Body of pancreas (tissue), 4 donors: ENCODE data around the gene RBMS1. TPM values are rescaled to one million over a fixed set of nuclear protein-coding genes. Genes with fewer than 3 reads are reported as not detected.

Experiments used
- ATAC-seq: fragments of 150-250 bp; one replicate; pipeline ENCODE4 v1.9.1; 2016
- DNase-seq, 4 donors: peaks; one replicate each; pipeline ENCODE4 v3.0.0-alpha.2; 2019
- H3K27ac ChIP-seq, 4 donors: fragments of 200-600 bp; sonication (generic); 1 replicate in 3 of 4; 2 replicates in 1 of 4; pipeline versions ENCODE4 v1.5.1 to v1.6.1; 2016 to 2019; ENCODE audit warnings: mild to moderate bottlenecking in 1 of 4, mixed read lengths in 1 of 4, moderate library complexity in 1 of 4
- H3K27me3 ChIP-seq, 2 donors: fragments of 200-600 bp; sonication (generic); one replicate each; pipeline ENCODE4 v1.6.0; 2016; ENCODE audit warnings: mild to moderate bottlenecking in 1 of 2
- H3K36me3 ChIP-seq, 2 donors: fragments of 200-600 bp; sonication (generic); replicated peaks in 1 of 2; 2 replicates each; pipeline ENCODE4 v1.5.1; 2016; ENCODE audit warnings: low read depth in 2 of 2; ENCODE audit not compliant: insufficient read depth in 1 of 2
- H3K4me1 ChIP-seq: fragments of 200-600 bp; sonication (generic); one replicate; pipeline ENCODE4 v1.6.0; 2016
- H3K4me3 ChIP-seq, 2 donors: fragments of 200-600 bp; sonication (generic); 1 replicate in 1 of 2; 2 replicates in 1 of 2; pipeline ENCODE4 v1.5.1; 2016 to 2019
- H3K9me3 ChIP-seq, 3 donors: fragments of 200-600 bp; sonication (generic); 1 replicate in 2 of 3; 2 replicates in 1 of 3; pipeline ENCODE4 v1.5.1; 2016
- POLR2A ChIP-seq, 3 donors: fragments of 450-650 bp; IDR thresholded peaks; one replicate each; pipeline ENCODE4 v1.6.1; 2016; ENCODE audit warnings: antibody characterized with exemption in 3 of 3, mild to moderate bottlenecking in 2 of 3
- WGBS, 2 donors: methylation state at CpG; one replicate each; pipeline ENCODE4 v1.1.5; 2017; 5-methylcytosine and 5-hydroxymethylcytosine counted together
- intact Hi-C: fragments of 100-400 bp; cut with DNase I; formaldehyde crosslinking; loops from one replicate; pipeline ENCODE4 v1.15.1; 2023
- total RNA-seq, 2 donors: library from RNA; depleted of rRNA; stranded (reverse); fragments of >200 nt; gene quantifications; one replicate each; pipeline ENCODE4 v1.1.0, GENCODE V29; 2016
- TF ChIP-seq, protein P1 (sequence below), 7 experiments: fragments of 450-650 bp in 4 of 7; fragments of 200-600 bp in 3 of 7; sonication (generic) in 3 of 7; IDR thresholded peaks; one replicate each; pipeline ENCODE4 v1.5.1; 2016 to 2019; ENCODE audit warnings: antibody characterized with exemption in 7 of 7

RBMS1 gene
- total RNA-seq, 2 donors from 2014 or later, result 21.3 to 23.7 TPM

DNA sequence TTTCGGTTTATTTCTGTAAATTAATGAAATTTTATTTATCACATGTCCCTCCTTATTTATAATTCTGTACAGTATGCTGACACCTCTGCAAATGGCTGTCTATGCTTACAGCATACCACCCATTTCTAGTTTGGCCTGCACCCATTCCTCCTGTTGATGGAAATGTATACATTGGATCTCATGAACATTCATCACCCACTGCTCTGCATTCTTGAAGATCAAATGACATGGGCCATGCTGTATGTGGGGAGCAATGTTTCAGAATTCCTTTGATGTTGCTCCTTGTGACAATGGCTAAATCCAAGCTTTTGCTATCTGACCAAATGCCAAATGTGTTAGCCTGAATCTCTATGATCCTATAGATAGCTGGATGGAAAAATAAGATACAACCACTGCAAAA lies 238.2 kb downstream of the RBMS1 start:
- TF ChIP-seq POLR2A (IDR thresholded peaks at IDR 0.05), result no peak
- TF ChIP-seq, protein P1, sequence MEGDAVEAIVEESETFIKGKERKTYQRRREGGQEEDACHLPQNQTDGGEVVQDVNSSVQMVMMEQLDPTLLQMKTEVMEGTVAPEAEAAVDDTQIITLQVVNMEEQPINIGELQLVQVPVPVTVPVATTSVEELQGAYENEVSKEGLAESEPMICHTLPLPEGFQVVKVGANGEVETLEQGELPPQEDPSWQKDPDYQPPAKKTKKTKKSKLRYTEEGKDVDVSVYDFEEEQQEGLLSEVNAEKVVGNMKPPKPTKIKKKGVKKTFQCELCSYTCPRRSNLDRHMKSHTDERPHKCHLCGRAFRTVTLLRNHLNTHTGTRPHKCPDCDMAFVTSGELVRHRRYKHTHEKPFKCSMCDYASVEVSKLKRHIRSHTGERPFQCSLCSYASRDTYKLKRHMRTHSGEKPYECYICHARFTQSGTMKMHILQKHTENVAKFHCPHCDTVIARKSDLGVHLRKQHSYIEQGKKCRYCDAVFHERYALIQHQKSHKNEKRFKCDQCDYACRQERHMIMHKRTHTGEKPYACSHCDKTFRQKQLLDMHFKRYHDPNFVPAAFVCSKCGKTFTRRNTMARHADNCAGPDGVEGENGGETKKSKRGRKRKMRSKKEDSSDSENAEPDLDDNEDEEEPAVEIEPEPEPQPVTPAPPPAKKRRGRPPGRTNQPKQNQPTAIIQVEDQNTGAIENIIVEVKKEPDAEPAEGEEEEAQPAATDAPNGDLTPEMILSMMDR (IDR thresholded peaks at IDR 0.05), result no peak

GRCh38 chr2:160254189-160254762 lies 239.3 kb downstream of the RBMS1 start:
- TF ChIP-seq POLR2A (IDR thresholded peaks at IDR 0.05), result no peak
- TF ChIP-seq, protein P1 (IDR thresholded peaks at IDR 0.05), result no peak
- peaks cover 44% of the 10 kb centered on the region for H3K4me1 ChIP-seq
- DNase-seq (no peak), ATAC-seq (no peak)
- no peaks in the 10 kb centered on the region for H3K9me3 ChIP-seq
- WGBS, 2 donors, result 71% methylated on average over 6 of the region's 6 CpGs
- no peaks in the 10 kb centered on the region for H3K36me3 ChIP-seq
- no peaks in the 10 kb centered on the region for H3K27me3 ChIP-seq
- no peak overlapping the region for H3K4me3 ChIP-seq
- intact Hi-C loops, result no loop called here
- H3K27ac ChIP-seq, result peak overlapping the region in 3 of 4 donors; percentile 9 to 64 (median 61)

More for the DNA sequence above, 238.2 kb downstream of the RBMS1 start:
- ATAC-seq (no peak), DNase-seq (no peak)
- Histone ChIP-seq H3K4me3 (no peak overlapping the region), H3K4me1 (peaks cover 44% of the 10 kb centered on the region), H3K36me3 (no peaks in the 10 kb centered on the region), H3K27ac (no peak overlapping the region), H3K27me3 (no peaks in the 10 kb centered on the region), H3K9me3 (no peaks in the 10 kb centered on the region)
- intact Hi-C loops, result no loop called here
- 89 to 97% methylated on average over 1 of the region's 1 CpG for WGBS, 2 donors

DNA sequence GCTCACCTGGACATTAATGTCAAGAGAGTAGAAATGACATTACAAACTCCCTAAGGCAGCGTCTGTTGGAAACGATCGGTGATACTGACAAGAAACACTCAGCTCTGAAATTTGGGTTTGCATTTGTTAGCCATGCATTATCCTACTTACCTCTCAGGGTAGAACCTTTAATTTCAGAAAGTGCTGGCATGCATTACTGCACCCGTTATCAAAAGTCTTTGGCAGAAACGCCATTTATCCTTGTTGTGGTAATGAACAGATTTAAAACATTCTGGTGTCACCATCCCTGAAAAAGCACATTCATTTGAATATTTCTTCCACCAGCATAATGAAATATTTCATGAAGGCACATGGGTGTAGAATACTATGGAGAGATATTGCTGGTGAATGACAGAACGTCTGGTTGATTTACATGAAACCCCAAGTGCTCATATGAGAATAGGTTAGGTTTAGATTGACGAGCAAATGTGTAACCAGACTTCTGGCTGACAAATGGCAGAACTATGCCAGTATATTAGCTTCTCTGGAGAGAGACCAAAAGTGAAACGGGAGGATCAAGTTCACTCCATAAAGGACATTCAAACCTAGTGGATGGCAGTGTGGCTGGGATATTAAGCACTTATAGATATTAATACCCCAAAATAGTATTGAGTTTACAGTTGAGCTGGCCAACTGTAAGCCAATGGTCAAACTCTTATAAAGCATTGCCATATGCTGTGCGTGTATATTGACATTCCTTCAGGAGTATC lies 240.0 kb downstream of the RBMS1 start:
- no peaks in the 10 kb centered on the region for H3K9me3 ChIP-seq
- peak overlapping the region; percentile 9 to 64 (median 49) for H3K27ac ChIP-seq
- TF ChIP-seq, protein P1 (IDR thresholded peaks at IDR 0.05), result no peak
- TF ChIP-seq POLR2A (IDR thresholded peaks at IDR 0.05), result no peak
- H3K36me3 ChIP-seq, result no peaks in the 10 kb centered on the region
- ATAC-seq (peak; percentile 69), DNase-seq (peak in 2 of 4 donors; percentile 36 to 44)
- peaks cover 44% of the 10 kb centered on the region for H3K4me1 ChIP-seq
- intact Hi-C loops, result no loop called here
- 17 to 19% methylated on average over 9 of the region's 9 CpGs for WGBS, 2 donors
- H3K27me3 ChIP-seq, result no peaks in the 10 kb centered on the region
- H3K4me3 ChIP-seq, result no peak overlapping the region

- no peaks in the 10 kb centered on the region for H3K36me3 ChIP-seq
- no peaks in the 10 kb centered on the region for H3K9me3 ChIP-seq
- ATAC-seq (no peak), DNase-seq (no peak)
- TF ChIP-seq, protein P1 (IDR thresholded peaks at IDR 0.05), result no peak
- TF ChIP-seq POLR2A (IDR thresholded peaks at IDR 0.05), result no peak
- peaks cover 44% of the 10 kb centered on the region for H3K4me1 ChIP-seq
- H3K4me3 ChIP-seq, result no peak overlapping the region
- intact Hi-C loops, result no loop called here
- peak overlapping the region in 2 of 4 donors; percentile 9 to 64 for H3K27ac ChIP-seq
- H3K27me3 ChIP-seq, result no peaks in the 10 kb centered on the region
- 21 to 29% methylated on average over 1 of the region's 1 CpG for WGBS, 2 donors
Observed at GRCh38 chr2:160252900-160253299, 240.7 kb downstream of the RBMS1 start.
